Activated naive CD4-positive, alpha-beta T cell treated with anti-CD3 and anti-CD28 coated beads, Interleukin-2, amount 10 ng/mL, durations not matched to agents 5 hours and 36 hours (primary cell): ENCODE measurements around the gene PA2G4. TPM values are rescaled to one million over a fixed set of nuclear protein-coding genes. Genes with fewer than 3 reads are reported as not detected.

ENCODE experiments used
- total RNA-seq, 2 experiments: library from RNA; stranded (reverse); gene quantifications; one replicate each; pipeline ENCODE4 v1.2.3, GENCODE V29; 2021

Gene PA2G4
- 100 to 1,000 TPM; 215 to 216 TPM for total RNA-seq

GRCh38 chr12:56104109-56104814, at the start of gene PA2G4:
TSS of gene PA2G4 (plus strand) at chr12:56104559. CDS start at chr12:56104738, 179 bp downstream.

GRCh38 chr12:56079723-56080555, 24.4 kb upstream of the PA2G4 start, which contains the start of gene ERBB3:
TSS of gene ERBB3 (plus strand) at chr12:56080165. CDS start at chr12:56080301, 136 bp downstream.

GRCh38 chr12:56116267-56117081, 12.1 kb downstream of the PA2G4 start, which contains the start of gene RPL41:
TSS of gene RPL41 (plus strand) at chr12:56116633.

GRCh38 chr12:56117778-56118687, 13.7 kb downstream of the PA2G4 start, which contains the start of gene ZC3H10:
TSS of gene ZC3H10 (plus strand) at chr12:56118266. CDS start at chr12:56120563, 2,297 bp downstream.

GRCh38 chr12:56127888-56128669, 23.7 kb downstream of the PA2G4 start, which contains the start of gene ESYT1:
TSS of gene ESYT1 (plus strand) at chr12:56128267. CDS start at chr12:56128320, 53 bp downstream.

GRCh38 chr12:56152132-56152755, 47.9 kb downstream of the PA2G4 start, which contains the start of gene MYL6B:
TSS of gene MYL6B (plus strand) at chr12:56152587. CDS start at chr12:56153919, 1,332 bp downstream.

GRCh38 chr12:56158029-56158925, 53.9 kb downstream of the PA2G4 start, which contains the start of gene MYL6:
TSS of gene MYL6 (plus strand) at chr12:56158359. CDS start at chr12:56158402, 43 bp downstream.

Other genes starting within 250 kb of the PA2G4 start
- 10 to 100 TPM; 54.0 to 55.4 TPM for gene PYM1, start 176.7 kb upstream of the PA2G4 start, total RNA-seq
- 1,000 to 10,000 TPM in 1 of 2 experiments, 100 to 1,000 TPM in 1; 954 to 1,054 TPM for gene DGKA, start 173.4 kb upstream of the PA2G4 start, total RNA-seq
- not detected for gene PMEL, start 138.5 kb upstream of the PA2G4 start, total RNA-seq
- 10 to 100 TPM; 75.4 to 81.8 TPM for gene CDK2, start 137.7 kb upstream of the PA2G4 start, total RNA-seq
- 10 to 100 TPM; 68.5 to 68.8 TPM for gene RAB5B, start 130.5 kb upstream of the PA2G4 start, total RNA-seq
- gene SUOX, start 107.3 kb upstream of the PA2G4 start, total RNA-seq = 1 to 10 TPM; 3.5 to 4.9 TPM
- gene IKZF4, start 83.5 kb upstream of the PA2G4 start, total RNA-seq = 10 to 100 TPM; 20.0 to 21.3 TPM
- 10 to 100 TPM; 38.9 to 51.3 TPM for gene RPS26, start 62.6 kb upstream of the PA2G4 start, total RNA-seq
- 1 to 10 TPM; 1.7 to 2.1 TPM for gene ERBB3, start 24.4 kb upstream of the PA2G4 start, total RNA-seq
- gene RPL41, start 12.1 kb downstream of the PA2G4 start, total RNA-seq = 1,000 to 10,000 TPM; 4,850 to 4,973 TPM
- gene ZC3H10, start 13.7 kb downstream of the PA2G4 start, total RNA-seq = 1 to 10 TPM; 8.3 to 8.7 TPM
- gene ESYT1, start 23.7 kb downstream of the PA2G4 start, total RNA-seq = 100 to 1,000 TPM; 319 to 322 TPM
- gene MYL6B, start 48.0 kb downstream of the PA2G4 start, total RNA-seq = 10 to 100 TPM; 40.3 to 42.7 TPM
- gene MYL6, start 53.8 kb downstream of the PA2G4 start, total RNA-seq = 1,000 to 10,000 TPM; 1,338 to 1,378 TPM
- gene SMARCC2, start 84.9 kb downstream of the PA2G4 start, total RNA-seq = 100 to 1,000 TPM; 129 to 131 TPM
- gene RNF41, start 117.4 kb downstream of the PA2G4 start, total RNA-seq = 10 to 100 TPM; 31.6 to 33.1 TPM
- gene NABP2, start 119.8 kb downstream of the PA2G4 start, total RNA-seq = 10 to 100 TPM; 39.3 to 41.8 TPM
- gene SLC39A5, start 125.5 kb downstream of the PA2G4 start, total RNA-seq = under 1 TPM; 0.51 to 0.58 TPM
- 10 to 100 TPM; 32.0 to 39.6 TPM for gene ANKRD52, start 153.8 kb downstream of the PA2G4 start, total RNA-seq
- 10 to 100 TPM; 15.2 to 19.4 TPM for gene COQ10A, start 162.4 kb downstream of the PA2G4 start, total RNA-seq
- gene CS, start 195.8 kb downstream of the PA2G4 start, total RNA-seq = 100 to 1,000 TPM; 190 to 197 TPM
- gene CNPY2, start 211.4 kb downstream of the PA2G4 start, total RNA-seq = 100 to 1,000 TPM in 1 of 2 experiments, 10 to 100 TPM in 1; 95.0 to 103 TPM
- 10 to 100 TPM; 82.8 to 85.2 TPM for gene PAN2, start 229.4 kb downstream of the PA2G4 start, total RNA-seq
- 10 to 100 TPM; 15.8 to 17.3 TPM for gene IL23A, start 234.3 kb downstream of the PA2G4 start, total RNA-seq